Measurements from ENCODE around the gene NFATC2.

The NFATC2 gene

DNA sequence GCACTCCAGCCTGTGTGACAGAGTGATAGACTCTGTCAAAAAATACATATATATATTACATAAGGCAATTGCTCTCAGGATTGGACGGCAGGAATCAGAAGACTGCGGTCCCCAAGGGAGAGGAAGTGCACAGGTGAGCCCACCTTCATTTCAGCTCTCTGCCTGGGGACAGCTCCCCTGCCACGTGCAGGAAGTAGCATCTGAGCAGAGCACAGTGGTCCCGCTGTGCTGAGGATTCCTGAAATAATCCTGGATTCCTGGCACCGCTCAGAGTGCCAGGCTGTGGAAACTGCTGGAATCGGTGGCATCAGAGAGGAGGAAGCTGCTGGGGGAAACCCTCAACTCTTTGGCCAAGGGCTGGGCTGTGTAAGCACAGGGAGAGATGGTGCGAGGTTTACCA, 27.7 kb downstream of the NFATC2 start:
- TF ChIP-seq OSR1 (CRISPR knock-in tag; IDR thresholded peaks at IDR 0.05) (no peak), PPARA (CRISPR knock-in tag; IDR thresholded peaks at IDR 0.05; ENCODE audit: borderline replicate concordance) (no peak), ZC3H10 (CRISPR knock-in tag; IDR thresholded peaks at IDR 0.05) (no peak), CSDC2 (CRISPR knock-in tag; IDR thresholded peaks at IDR 0.05) (no peak), RARB (CRISPR knock-in tag; IDR thresholded peaks at IDR 0.05) (no peak), TCF4 (CRISPR knock-in tag; IDR thresholded peaks at IDR 0.05; ENCODE audit: borderline replicate concordance) (no peak), ZFP30 (CRISPR knock-in tag; IDR thresholded peaks at IDR 0.05) (no peak), ZNF565 (CRISPR knock-in tag; conservative IDR thresholded peaks at IDR 0.05; ENCODE audit: low read depth) (no peak), ARNTL (CRISPR knock-in tag; IDR thresholded peaks at IDR 0.05; ENCODE audit: borderline replicate concordance, low read depth) (no peak), ISL1 (CRISPR knock-in tag; IDR thresholded peaks at IDR 0.05) (no peak), ZFP3 (CRISPR knock-in tag; IDR thresholded peaks at IDR 0.05) (no peak), ZNF70 (CRISPR knock-in tag; IDR thresholded peaks at IDR 0.05) (no peak)
- TF ChIP-seq, protein P1, sequence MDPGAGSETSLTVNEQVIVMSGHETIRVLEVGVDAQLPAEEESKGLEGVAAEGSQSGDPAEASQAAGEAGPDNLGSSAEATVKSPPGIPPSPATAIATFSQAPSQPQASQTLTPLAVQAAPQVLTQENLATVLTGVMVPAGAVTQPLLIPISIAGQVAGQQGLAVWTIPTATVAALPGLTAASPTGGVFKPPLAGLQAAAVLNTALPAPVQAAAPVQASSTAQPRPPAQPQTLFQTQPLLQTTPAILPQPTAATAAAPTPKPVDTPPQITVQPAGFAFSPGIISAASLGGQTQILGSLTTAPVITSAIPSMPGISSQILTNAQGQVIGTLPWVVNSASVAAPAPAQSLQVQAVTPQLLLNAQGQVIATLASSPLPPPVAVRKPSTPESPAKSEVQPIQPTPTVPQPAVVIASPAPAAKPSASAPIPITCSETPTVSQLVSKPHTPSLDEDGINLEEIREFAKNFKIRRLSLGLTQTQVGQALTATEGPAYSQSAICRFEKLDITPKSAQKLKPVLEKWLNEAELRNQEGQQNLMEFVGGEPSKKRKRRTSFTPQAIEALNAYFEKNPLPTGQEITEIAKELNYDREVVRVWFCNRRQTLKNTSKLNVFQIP (CRISPR knock-in tag; IDR thresholded peaks at IDR 0.05; ENCODE audit: borderline replicate concordance, low read depth) = no peak
- TF ChIP-seq, protein P2, sequence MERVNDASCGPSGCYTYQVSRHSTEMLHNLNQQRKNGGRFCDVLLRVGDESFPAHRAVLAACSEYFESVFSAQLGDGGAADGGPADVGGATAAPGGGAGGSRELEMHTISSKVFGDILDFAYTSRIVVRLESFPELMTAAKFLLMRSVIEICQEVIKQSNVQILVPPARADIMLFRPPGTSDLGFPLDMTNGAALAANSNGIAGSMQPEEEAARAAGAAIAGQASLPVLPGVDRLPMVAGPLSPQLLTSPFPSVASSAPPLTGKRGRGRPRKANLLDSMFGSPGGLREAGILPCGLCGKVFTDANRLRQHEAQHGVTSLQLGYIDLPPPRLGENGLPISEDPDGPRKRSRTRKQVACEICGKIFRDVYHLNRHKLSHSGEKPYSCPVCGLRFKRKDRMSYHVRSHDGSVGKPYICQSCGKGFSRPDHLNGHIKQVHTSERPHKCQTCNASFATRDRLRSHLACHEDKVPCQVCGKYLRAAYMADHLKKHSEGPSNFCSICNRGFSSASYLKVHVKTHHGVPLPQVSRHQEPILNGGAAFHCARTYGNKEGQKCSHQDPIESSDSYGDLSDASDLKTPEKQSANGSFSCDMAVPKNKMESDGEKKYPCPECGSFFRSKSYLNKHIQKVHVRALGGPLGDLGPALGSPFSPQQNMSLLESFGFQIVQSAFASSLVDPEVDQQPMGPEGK (CRISPR knock-in tag; IDR thresholded peaks at IDR 0.05; ENCODE audit: borderline replicate concordance) = no peak
- TF ChIP-seq, protein P3, sequence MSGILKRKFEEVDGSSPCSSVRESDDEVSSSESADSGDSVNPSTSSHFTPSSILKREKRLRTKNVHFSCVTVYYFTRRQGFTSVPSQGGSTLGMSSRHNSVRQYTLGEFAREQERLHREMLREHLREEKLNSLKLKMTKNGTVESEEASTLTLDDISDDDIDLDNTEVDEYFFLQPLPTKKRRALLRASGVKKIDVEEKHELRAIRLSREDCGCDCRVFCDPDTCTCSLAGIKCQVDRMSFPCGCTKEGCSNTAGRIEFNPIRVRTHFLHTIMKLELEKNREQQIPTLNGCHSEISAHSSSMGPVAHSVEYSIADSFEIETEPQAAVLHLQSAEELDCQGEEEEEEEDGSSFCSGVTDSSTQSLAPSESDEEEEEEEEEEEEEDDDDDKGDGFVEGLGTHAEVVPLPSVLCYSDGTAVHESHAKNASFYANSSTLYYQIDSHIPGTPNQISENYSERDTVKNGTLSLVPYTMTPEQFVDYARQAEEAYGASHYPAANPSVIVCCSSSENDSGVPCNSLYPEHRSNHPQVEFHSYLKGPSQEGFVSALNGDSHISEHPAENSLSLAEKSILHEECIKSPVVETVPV (CRISPR knock-in tag; IDR thresholded peaks at IDR 0.05) = no peak
- no peak for ATAC-seq

DNA sequence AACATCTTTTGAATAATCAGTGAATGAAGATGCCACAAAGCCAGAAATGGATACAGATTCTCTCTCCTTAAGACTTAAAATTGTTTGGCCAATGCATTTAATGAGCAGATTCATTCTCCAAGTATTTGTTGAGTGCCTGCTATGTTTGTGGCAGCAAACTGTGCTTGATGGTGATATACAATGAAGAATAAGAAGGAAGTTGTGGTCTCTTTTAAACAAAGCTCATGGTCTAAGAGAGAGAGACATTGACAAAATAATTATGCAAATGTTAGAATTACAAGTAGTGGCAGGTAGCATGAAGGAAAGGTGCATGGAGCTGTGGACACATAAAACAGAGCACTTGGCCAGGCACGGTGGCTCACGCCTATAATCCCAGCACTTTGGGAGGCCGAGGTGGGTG, 28.3 kb downstream of the NFATC2 start:
- ATAC-seq = no peak
- TF ChIP-seq GLIS3 (CRISPR knock-in tag; IDR thresholded peaks at IDR 0.05) = no peak
- no peak for TF ChIP-seq CSDC2 (CRISPR knock-in tag; IDR thresholded peaks at IDR 0.05)

DNA sequence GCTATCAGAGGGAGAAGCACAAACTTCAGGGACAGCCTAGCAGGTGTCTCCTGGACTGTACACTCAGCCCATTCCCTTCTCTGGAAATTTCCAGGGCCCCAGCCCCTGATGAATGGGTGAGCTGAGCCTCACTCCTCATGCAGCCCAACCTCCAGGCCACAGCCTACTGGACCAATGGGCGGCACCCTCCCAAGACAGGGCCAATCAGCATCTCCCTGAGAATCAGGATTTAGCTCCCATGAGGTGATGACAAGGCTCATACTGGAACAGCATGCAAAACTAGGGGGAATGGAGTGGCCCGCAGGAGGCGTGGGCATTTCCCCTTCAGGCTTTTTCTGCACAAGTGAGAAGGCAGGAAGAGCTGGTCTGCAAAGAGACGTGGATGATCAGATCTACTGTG, 29.0 kb downstream of the NFATC2 start:
- no peak for ATAC-seq

DNA sequence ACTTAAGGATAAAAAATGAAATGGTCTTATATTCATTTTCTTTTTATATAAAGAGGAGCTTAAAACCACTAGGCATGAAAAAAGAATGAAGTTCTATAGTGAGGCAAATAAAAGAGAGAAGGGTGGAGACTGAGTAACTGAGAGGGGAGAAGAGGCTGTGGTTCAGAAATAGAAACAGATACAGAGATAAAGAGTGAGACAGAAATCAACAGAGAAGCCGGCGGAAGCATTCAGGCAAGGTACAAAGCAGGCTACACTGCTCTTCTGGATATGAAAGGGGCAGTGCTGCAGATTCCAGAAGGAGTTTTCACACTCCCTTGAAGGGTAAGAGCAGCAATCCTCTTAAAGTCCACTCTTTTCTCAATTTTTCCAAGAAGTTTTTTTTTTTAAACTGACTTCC, 29.9 kb downstream of the NFATC2 start:
- no peak for TF ChIP-seq ZC3H10 (CRISPR knock-in tag; IDR thresholded peaks at IDR 0.05)
- TF ChIP-seq, protein P1 (CRISPR knock-in tag; IDR thresholded peaks at IDR 0.05; ENCODE audit: borderline replicate concordance, low read depth) = no peak
- TF ChIP-seq ZNF8 (CRISPR knock-in tag; IDR thresholded peaks at IDR 0.05) = no peak
- TF ChIP-seq, protein P4, sequence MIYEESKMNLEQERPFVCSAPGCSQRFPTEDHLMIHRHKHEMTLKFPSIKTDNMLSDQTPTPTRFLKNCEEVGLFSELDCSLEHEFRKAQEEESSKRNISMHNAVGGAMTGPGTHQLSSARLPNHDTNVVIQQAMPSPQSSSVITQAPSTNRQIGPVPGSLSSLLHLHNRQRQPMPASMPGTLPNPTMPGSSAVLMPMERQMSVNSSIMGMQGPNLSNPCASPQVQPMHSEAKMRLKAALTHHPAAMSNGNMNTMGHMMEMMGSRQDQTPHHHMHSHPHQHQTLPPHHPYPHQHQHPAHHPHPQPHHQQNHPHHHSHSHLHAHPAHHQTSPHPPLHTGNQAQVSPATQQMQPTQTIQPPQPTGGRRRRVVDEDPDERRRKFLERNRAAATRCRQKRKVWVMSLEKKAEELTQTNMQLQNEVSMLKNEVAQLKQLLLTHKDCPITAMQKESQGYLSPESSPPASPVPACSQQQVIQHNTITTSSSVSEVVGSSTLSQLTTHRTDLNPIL (CRISPR knock-in tag; IDR thresholded peaks at IDR 0.05; ENCODE audit: low read depth) = no peak
- TF ChIP-seq TCF4 (CRISPR knock-in tag; IDR thresholded peaks at IDR 0.05; ENCODE audit: borderline replicate concordance) = no peak
- no peak for TF ChIP-seq CSDC2 (CRISPR knock-in tag; IDR thresholded peaks at IDR 0.05)
- ATAC-seq = no peak; the same call in 2 of the 3 replicates

More for the DNA sequence above, 29.0 kb downstream of the NFATC2 start:
- TF ChIP-seq ZNF565 (CRISPR knock-in tag; conservative IDR thresholded peaks at IDR 0.05; ENCODE audit: low read depth) = no peak
- no peak for TF ChIP-seq ESRRG (CRISPR knock-in tag; IDR thresholded peaks at IDR 0.05)
- TF ChIP-seq ARNTL (CRISPR knock-in tag; IDR thresholded peaks at IDR 0.05; ENCODE audit: borderline replicate concordance, low read depth) = no peak
- TF ChIP-seq ISL1 (CRISPR knock-in tag; IDR thresholded peaks at IDR 0.05) = no peak
- no peak for TF ChIP-seq ZFP3 (CRISPR knock-in tag; IDR thresholded peaks at IDR 0.05)
